GM13977 (cell line): ENCODE results near the gene KRT15.

ENCODE experiments used
- DNase-seq: peaks from one replicate; pipeline ENCODE4 v3.0.0; 2012; ENCODE audit warnings: low spot score
- CTCF ChIP-seq: IDR thresholded peaks from 2 replicates; pipeline ENCODE4 v1.5.1; 2012; ENCODE audit warnings: mild to moderate bottlenecking, control low read depth; ENCODE audit not compliant: insufficient read depth; ENCODE audit errors: extremely low read depth, missing control alignments
- in situ Hi-C: fragments of 300-500 bp; cut with MboI; formaldehyde crosslinking; loops from one replicate; pipeline ENCODE4 v1.12.0; 2022; ENCODE audit warnings: low sequenced_read_pairs, low pct_unique_long_range_greater_than_20kb, mixed read lengths, inconsistent platforms; ENCODE audit not compliant: unreplicated experiment

KRT15 gene

GRCh38 chr17:41539071-41539492 is 20.4 kb upstream of the KRT15 start:
- in situ Hi-C loops, result no loop called here
- no peak for DNase-seq
- TF ChIP-seq CTCF, result no peak

- DNase-seq, result no peak
- TF ChIP-seq CTCF, result no peak
- in situ Hi-C loops, result no loop called here
These were observed 19.9 kb upstream of the KRT15 start for GRCh38 chr17:41538565-41538991.

- no peak for DNase-seq
- in situ Hi-C loops, result no loop called here
- no peak for TF ChIP-seq CTCF
These were observed 19.3 kb upstream of the KRT15 start for GRCh38 chr17:41537990-41538389.

GRCh38 chr17:41537614-41537954 is 18.9 kb upstream of the KRT15 start:
- no peak for DNase-seq
- no peak for TF ChIP-seq CTCF
- in situ Hi-C loops, result no loop called here

GRCh38 chr17:41536741-41537613 is 18.3 kb upstream of the KRT15 start:
- no peak for DNase-seq
- no peak for TF ChIP-seq CTCF
- in situ Hi-C loops, result no loop called here

GRCh38 chr17:41535764-41536481 is 17.2 kb upstream of the KRT15 start:
- TF ChIP-seq CTCF, result no peak
- no peak for DNase-seq
- in situ Hi-C loops, result no loop called here
